Placental epithelial cell (primary cell): ENCODE results near the gene SPRR2D. TPM values are rescaled to one million over a fixed set of nuclear protein-coding genes. Genes with fewer than 3 reads are reported as not detected.

ENCODE experiments used
- small RNA-seq: library from RNA; depleted of rRNA; stranded (forward); fragments of <200 nt; gene quantifications from one replicate; pipeline ENCODE3, GENCODE V24; 2012
- total RNA-seq: library from RNA; depleted of rRNA; stranded (reverse); fragments of >200 nt; gene quantifications from 2 replicates; pipeline ENCODE4 v1.2.3, GENCODE V29; 2012

The SPRR2D gene
- total RNA-seq, result not detected in 2 replicates

DNA sequence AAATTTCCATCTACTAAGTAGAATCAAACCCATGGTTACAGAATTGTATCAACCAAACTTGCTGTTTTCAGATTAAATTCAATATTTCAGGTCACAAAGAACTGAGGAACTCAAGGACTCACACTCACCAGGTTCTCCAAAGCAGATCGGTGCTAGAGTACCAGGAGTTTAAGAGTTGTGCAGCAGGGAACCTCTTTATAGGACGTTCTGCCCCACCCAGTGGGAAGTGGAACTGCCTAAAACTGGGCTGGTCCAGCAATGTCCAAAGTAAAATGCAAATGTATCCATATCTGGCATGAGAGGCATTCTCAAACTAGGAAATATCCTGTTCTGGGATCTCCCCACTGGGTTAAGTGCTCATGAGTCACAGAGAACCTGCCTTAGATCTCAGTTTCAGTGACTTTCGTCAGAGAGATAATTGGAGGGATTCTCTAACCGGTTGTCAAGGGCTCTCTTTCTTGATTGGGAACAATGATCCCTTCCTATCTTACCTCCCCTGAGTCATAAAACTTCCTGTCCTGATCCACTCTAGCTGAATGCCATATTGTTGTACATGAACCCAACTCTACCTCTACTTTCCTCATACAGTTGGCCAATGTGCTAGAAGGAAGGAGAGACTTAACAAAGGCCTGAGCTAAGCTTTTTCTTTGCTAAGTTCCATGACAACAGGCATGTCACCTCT lies at the start of gene SPRR2D:
Gene SPRR2D, minus strand, starts transcription at position 171 of the 682 bp plus-strand sequence. CDS start 774 bp downstream, outside the sequence.

DNA sequence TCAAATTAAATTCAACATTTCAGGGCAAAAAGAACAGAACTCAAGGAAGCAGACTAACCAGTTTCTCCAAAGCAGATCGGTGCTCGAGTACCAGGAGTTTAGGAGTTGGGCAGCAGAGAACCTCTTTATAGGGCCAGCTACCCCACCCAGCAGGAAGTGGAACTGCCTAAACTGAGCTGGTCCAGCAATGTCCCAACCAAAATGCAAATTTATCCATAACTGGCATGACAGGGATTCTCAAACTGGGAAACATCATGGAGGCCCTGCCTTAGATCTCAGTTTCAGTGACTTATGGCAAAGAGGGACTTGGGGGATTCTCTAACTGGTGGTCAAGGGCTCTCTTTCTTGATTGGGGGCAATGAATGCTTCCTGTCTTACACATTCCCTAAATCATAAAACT lies 30.6 kb upstream of the SPRR2D start, which contains the start of gene SPRR2B:
Gene SPRR2B, minus strand, starts transcription at position 101 of the 400 bp plus-strand sequence. CDS start 772 bp downstream, outside the sequence.

DNA sequence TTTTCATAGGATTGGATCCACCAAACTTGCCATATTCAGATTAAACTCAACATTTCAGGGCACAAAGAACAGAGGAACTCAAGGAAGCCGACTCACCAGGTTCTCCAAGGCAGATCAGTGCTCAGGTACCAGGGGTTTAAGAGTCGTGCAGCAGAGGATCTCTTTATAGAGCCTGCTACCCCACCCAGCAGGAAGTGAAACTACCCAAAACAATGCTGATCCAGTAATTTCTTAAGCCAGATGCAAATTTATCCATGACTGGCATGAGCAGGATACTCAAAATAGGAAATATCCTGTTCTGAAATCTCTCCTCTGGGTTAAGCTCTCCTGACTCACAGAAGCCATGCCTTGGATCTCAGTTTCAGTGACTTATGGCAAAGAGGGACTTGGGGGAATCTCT lies 16.5 kb upstream of the SPRR2D start, which contains the start of gene SPRR2A:
Gene SPRR2A, minus strand, starts transcription at position 138 of the 400 bp plus-strand sequence. CDS start 777 bp downstream, outside the sequence.

DNA sequence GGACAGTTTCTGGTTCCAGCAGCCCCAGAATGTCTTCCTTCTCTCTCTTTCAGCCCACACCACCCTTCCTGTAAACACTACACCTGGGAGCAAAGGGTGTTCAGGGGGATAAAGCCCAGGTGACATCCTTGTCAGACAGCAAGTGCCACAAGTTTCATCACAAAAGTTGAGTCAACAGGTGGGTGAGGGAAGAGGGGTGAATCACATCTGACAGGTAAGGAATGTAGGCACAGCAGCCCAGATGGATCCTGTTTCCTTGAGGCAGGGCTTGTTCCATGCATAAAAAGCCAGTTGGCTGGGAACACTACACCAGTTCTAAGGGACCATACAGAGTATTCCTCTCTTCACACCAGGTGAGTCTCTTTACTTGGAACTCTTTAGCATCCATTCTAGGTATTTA lies 10.0 kb downstream of the SPRR2D start, which contains the start of gene SPRR1B:
Gene SPRR1B, plus strand, starts transcription at position 309 of the 400 bp plus-strand sequence. CDS start 1,143 bp downstream, outside the sequence.

DNA sequence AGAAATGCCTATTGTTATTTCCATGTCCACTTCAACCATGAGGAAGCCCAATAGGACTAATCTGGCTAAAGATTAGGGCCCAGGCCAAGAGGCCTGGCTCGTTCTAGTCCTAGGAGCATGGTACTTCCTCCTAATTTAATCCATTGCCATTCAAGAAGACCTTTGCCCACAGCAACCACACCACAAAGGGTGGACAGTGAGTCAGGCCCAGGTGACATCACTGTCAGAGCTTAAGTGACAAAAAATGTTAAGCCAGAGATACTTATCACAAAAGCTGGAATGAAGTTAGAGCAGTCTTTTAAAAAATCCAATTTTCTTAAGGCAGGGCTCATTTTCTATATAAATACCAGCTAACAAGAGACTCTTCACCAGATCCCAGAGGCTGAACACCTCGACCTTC lies 39.5 kb downstream of the SPRR2D start, which contains the start of gene SPRR3:
Gene SPRR3, plus strand, starts transcription at position 368 of the 400 bp plus-strand sequence. CDS start 1,272 bp downstream, outside the sequence.

Small RNA genes lying within 50 kb of the gene (small RNA-seq; reads per million reads assigned to genes)
- gene AL356867.1 (not detected), gene RF00322 (not detected)

Other genes with a start within 250 kb of the SPRR2D start
- gene LCE1D, start 244.4 kb downstream of the SPRR2D start, total RNA-seq, result not detected in 2 replicates
- gene LCE1C, start 234.5 kb downstream of the SPRR2D start, total RNA-seq, result not detected in 2 replicates
- not detected in 2 replicates for gene LCE1B, start 229.1 kb downstream of the SPRR2D start, total RNA-seq
- gene LCE1A, start 213.6 kb downstream of the SPRR2D start, total RNA-seq, result not detected in 2 replicates
- not detected in 2 replicates for gene LCE6A, start 198.3 kb downstream of the SPRR2D start, total RNA-seq
- gene LCE7A, start 181.1 kb downstream of the SPRR2D start, total RNA-seq, result not detected in 2 replicates
- gene SMCP, start 162.8 kb downstream of the SPRR2D start, total RNA-seq, result not detected in 2 replicates
- 0.54 and 0.79 TPM in 2 replicates for gene IVL, start 132.6 kb downstream of the SPRR2D start, total RNA-seq
- gene SPRR5, start 93.9 kb downstream of the SPRR2D start, total RNA-seq, result not detected in 2 replicates
- not detected in 2 replicates for gene SPRR4, start 70.5 kb downstream of the SPRR2D start, total RNA-seq
- gene SPRR1A, start 57.0 kb downstream of the SPRR2D start, total RNA-seq, result not detected in 2 replicates
- 1.2 and 1.6 TPM in 2 replicates for gene SPRR3, start 39.4 kb downstream of the SPRR2D start, total RNA-seq
- gene SPRR1B, start 9.9 kb downstream of the SPRR2D start, total RNA-seq, result not detected in 2 replicates
- gene SPRR2A, start 16.4 kb upstream of the SPRR2D start, total RNA-seq, result not detected in 2 replicates
- gene SPRR2B, start 30.5 kb upstream of the SPRR2D start, total RNA-seq, result not detected in 2 replicates
- gene SPRR2E, start 53.4 kb upstream of the SPRR2D start, total RNA-seq, result not detected in 2 replicates
- gene SPRR2F, start 72.4 kb upstream of the SPRR2D start, total RNA-seq, result not detected in 2 replicates
- gene SPRR2G, start 109.8 kb upstream of the SPRR2D start, total RNA-seq, result not detected in 2 replicates
- gene LELP1, start 162.3 kb upstream of the SPRR2D start, total RNA-seq, result not detected in 2 replicates
- gene PRR9, start 176.5 kb upstream of the SPRR2D start, total RNA-seq, result 6.4 TPM in 1 of 2 replicates, not detected in the other
- gene LORICRIN, start 218.6 kb upstream of the SPRR2D start, total RNA-seq, result not detected in 2 replicates